Renal pelvis (tissue), 4 donors: ENCODE results near the gene PINLYP. TPM values are rescaled to one million over a fixed set of nuclear protein-coding genes. Genes with fewer than 3 reads are reported as not detected.
"Not testable (repeated sequence)": the region's sequence is repeated elsewhere in the genome, so short reads cannot be mapped to it uniquely, and the experiment has no call there.

ENCODE experiments used
- DNase-seq: peaks from one replicate; pipeline ENCODE4 v3.0.0-alpha.2; 2013
- polyA plus RNA-seq, 3 donors: library from polyadenylated mRNA; unstranded; fragments of 120-200 nt; gene quantifications; one replicate each; pipeline ENCODE4 v1.2.1, GENCODE V29; 2013; ENCODE audit not compliant: insufficient read length in 3 of 3

PINLYP gene
- polyA plus RNA-seq, 3 donors, result 16.1 to 24.2 (median 20.2) TPM

GRCh38 chr19:43599635-43600295, 24.2 kb downstream of the PINLYP start:
- DNase-seq, result no peak

- DNase-seq, result not testable (repeated sequence)
These were observed 24.7 kb downstream of the PINLYP start for GRCh38 chr19:43600326-43600725.

GRCh38 chr19:43605875-43606568, 30.4 kb downstream of the PINLYP start:
- DNase-seq, result no peak

GRCh38 chr19:43606569-43607229, 31.1 kb downstream of the PINLYP start:
- no peak for DNase-seq

GRCh38 chr19:43607238-43608205, 31.9 kb downstream of the PINLYP start:
- DNase-seq, result no peak

- DNase-seq, result no peak
These were observed 34.3 kb downstream of the PINLYP start for GRCh38 chr19:43609872-43610271.

GRCh38 chr19:43610493-43610892, 34.9 kb downstream of the PINLYP start:
- DNase-seq, result no peak

- no peak for DNase-seq
These were observed 36.2 kb downstream of the PINLYP start, which contains the start of gene SRRM5 for GRCh38 chr19:43611788-43612187. Gene SRRM5 (plus strand): TSS chr19:43612088. CDS start chr19:43612122, 34 bp downstream.

- no peak for DNase-seq
These were observed 36.8 kb downstream of the PINLYP start for GRCh38 chr19:43612374-43612773.

GRCh38 chr19:43616306-43616705, 40.7 kb downstream of the PINLYP start:
- no peak for DNase-seq

- DNase-seq, result no peak
These were observed 41.4 kb downstream of the PINLYP start for GRCh38 chr19:43616954-43617353.

- DNase-seq, result no peak
These were observed 43.3 kb downstream of the PINLYP start for GRCh38 chr19:43618921-43619261.

GRCh38 chr19:43619262-43620060, 43.9 kb downstream of the PINLYP start, which contains the start of gene ZNF428:
Gene ZNF428 (minus strand): TSS chr19:43619629. CDS start chr19:43614304, 5,325 bp downstream.
- DNase-seq, result peak; percentile 91

- DNase-seq, result no peak
These were observed 44.7 kb downstream of the PINLYP start for GRCh38 chr19:43620061-43621001.

GRCh38 chr19:43622070-43622469, 46.5 kb downstream of the PINLYP start:
- no peak for DNase-seq

GRCh38 chr19:43622956-43623355, 47.4 kb downstream of the PINLYP start:
- DNase-seq, result no peak

GRCh38 chr19:43623889-43624670, 48.5 kb downstream of the PINLYP start:
- DNase-seq, result no peak

GRCh38 chr19:43624933-43625332, 49.3 kb downstream of the PINLYP start:
- no peak for DNase-seq
